ENCODE measurements around the gene RBFOX2.

The RBFOX2 gene

DNA sequence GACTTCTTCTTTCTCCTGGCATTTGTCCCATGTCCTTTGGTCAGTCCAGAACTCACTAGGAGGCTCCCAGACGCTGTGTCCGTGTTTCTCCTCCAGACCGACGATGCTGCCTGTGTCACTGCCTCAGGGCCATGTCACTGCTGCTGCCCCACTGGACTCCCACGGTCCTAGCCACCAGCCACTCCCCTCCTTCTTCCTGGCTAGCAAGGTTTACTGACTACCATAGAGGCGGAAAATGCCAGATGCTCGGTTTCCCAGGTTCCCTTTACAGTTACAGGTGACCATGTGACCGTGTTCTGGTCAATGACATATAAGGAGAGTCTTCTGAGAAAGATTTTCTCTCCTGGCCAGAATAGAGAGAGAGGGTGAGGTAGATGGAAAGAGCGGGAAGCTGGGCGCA, 40.7 kb upstream of the RBFOX2 start:
- TF ChIP-seq FOXP2 (optimal IDR thresholded peaks at IDR 0.05; ENCODE audit: borderline replicate concordance, extremely low read depth, extremely low read length, insufficient read depth) (no peak), POLR2AphosphoS5 (IDR thresholded peaks at IDR 0.05; ENCODE audit: low read depth, low read length) (no peak), SIN3A (IDR thresholded peaks at IDR 0.05; ENCODE audit: borderline replicate concordance, insufficient read depth, low read length) (no peak), TAF1 (IDR thresholded peaks at IDR 0.05; ENCODE audit: borderline replicate concordance, insufficient read depth, low read length) (no peak)
- TF ChIP-seq, protein P1, sequence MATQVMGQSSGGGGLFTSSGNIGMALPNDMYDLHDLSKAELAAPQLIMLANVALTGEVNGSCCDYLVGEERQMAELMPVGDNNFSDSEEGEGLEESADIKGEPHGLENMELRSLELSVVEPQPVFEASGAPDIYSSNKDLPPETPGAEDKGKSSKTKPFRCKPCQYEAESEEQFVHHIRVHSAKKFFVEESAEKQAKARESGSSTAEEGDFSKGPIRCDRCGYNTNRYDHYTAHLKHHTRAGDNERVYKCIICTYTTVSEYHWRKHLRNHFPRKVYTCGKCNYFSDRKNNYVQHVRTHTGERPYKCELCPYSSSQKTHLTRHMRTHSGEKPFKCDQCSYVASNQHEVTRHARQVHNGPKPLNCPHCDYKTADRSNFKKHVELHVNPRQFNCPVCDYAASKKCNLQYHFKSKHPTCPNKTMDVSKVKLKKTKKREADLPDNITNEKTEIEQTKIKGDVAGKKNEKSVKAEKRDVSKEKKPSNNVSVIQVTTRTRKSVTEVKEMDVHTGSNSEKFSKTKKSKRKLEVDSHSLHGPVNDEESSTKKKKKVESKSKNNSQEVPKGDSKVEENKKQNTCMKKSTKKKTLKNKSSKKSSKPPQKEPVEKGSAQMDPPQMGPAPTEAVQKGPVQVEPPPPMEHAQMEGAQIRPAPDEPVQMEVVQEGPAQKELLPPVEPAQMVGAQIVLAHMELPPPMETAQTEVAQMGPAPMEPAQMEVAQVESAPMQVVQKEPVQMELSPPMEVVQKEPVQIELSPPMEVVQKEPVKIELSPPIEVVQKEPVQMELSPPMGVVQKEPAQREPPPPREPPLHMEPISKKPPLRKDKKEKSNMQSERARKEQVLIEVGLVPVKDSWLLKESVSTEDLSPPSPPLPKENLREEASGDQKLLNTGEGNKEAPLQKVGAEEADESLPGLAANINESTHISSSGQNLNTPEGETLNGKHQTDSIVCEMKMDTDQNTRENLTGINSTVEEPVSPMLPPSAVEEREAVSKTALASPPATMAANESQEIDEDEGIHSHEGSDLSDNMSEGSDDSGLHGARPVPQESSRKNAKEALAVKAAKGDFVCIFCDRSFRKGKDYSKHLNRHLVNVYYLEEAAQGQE (IDR thresholded peaks at IDR 0.05; ENCODE audit: insufficient read depth in 1 of 2, low read depth in 2 of 2, low read length in 2 of 2), result no peak

DNA sequence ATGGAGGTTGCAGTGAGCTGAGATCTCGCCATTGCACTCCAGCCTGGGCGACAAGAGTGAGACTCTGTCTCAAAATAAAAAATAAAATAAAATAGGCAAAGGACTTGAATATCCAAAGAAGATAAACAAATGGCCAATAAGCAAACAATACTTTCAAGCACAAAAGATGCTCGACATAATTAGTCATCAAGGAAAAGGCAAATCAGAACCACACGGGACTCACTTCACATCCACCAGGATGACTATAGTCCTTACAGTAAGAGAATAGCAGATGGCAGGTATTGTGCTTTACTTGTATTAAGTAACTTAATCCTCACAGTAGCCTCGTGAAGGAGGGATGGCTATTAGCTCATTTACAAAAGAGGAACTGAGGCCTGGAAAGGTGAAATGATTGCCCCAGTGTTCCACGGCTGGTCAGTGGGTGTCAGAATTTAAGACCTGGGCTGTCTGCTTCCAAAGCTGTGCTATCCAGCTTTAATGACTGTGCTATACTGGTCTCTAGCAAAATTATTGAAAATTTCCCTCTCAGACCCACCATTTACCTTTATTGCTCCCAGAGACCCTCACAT, 40.2 kb upstream of the RBFOX2 start:
- TF ChIP-seq, protein P1 (IDR thresholded peaks at IDR 0.05; ENCODE audit: insufficient read depth in 1 of 2, low read depth in 2 of 2, low read length in 2 of 2), result no peak
- TF ChIP-seq FOXP2 (optimal IDR thresholded peaks at IDR 0.05; ENCODE audit: borderline replicate concordance, extremely low read depth, extremely low read length, insufficient read depth), result no peak
- TF ChIP-seq TAF1 (IDR thresholded peaks at IDR 0.05; ENCODE audit: borderline replicate concordance, insufficient read depth, low read length), result no peak

DNA sequence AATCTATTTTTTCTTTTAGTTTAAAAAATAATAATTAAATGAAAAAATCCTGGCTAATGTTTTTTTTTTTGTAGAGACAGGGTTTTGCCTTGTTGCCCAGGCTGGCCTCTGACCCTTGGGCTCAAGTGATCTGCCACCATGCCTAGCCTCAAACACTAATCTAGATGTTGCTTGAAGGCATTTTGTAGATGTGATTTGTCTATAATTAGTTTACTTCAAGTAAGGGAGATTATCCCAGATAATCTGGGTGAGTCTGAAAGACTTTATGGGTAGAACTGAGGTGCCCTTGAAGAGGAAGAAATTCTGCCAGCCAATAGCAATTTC, 38.6 kb upstream of the RBFOX2 start:
- TF ChIP-seq POLR2AphosphoS5 (IDR thresholded peaks at IDR 0.05; ENCODE audit: low read depth, low read length), result no peak
- TF ChIP-seq, protein P1 (IDR thresholded peaks at IDR 0.05; ENCODE audit: insufficient read depth in 1 of 2, low read depth in 2 of 2, low read length in 2 of 2), result no peak
- no peak for TF ChIP-seq TAF1 (IDR thresholded peaks at IDR 0.05; ENCODE audit: borderline replicate concordance, insufficient read depth, low read length)
- no peak for TF ChIP-seq FOXP2 (optimal IDR thresholded peaks at IDR 0.05; ENCODE audit: borderline replicate concordance, extremely low read depth, extremely low read length, insufficient read depth)
- TF ChIP-seq SIN3A (IDR thresholded peaks at IDR 0.05; ENCODE audit: borderline replicate concordance, insufficient read depth, low read length), result no peak

DNA sequence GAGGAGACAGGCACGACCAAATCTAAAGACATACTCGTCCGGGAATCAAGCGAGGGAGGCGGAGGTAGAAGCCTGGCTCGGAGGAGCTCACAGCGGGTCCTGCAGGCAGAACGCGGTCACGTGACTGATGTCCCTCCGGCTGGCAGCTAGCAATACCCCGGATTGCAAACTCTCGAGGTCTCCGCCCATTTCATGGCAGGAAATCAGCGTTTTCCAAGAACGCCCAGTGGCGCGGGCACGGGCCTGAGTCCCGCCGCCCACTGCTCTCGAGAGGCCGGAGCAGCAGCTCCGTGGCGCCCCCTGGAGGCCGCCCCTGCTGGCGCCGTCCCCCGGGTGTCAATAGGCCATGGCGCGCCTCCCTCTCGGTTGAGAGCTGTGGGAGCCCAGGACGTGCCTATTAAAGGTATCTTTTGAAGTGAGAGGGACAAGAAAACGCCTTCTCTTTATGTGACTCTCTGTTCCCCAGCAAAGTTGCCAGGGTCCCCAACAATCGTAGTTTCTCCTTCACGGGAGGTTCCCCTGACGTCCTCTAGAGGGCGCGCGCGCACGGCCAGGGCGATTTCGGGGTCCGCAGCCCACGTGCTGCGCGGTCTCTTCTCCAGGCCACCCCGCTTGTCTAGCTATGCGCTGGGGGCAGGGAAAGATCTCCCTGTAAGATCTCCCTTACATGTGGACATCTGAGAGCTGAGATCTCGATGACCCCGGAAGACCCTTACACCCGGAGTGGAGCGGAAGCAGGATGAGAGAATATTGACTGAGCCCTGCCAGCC, 37.3 kb upstream of the RBFOX2 start:
- TF ChIP-seq POLR2AphosphoS5 (IDR thresholded peaks at IDR 0.05; ENCODE audit: low read depth, low read length) (peak; percentile 53), SIN3A (IDR thresholded peaks at IDR 0.05; ENCODE audit: borderline replicate concordance, insufficient read depth, low read length) (peak; percentile 24; the same call in 1 of the 2 replicates), TAF1 (IDR thresholded peaks at IDR 0.05; ENCODE audit: borderline replicate concordance, insufficient read depth, low read length) (peak; percentile 58; the same call in 1 of the 2 replicates), FOXP2 (optimal IDR thresholded peaks at IDR 0.05; ENCODE audit: borderline replicate concordance, extremely low read depth, extremely low read length, insufficient read depth) (peak; percentile 35)
- TF ChIP-seq, protein P1 (IDR thresholded peaks at IDR 0.05; ENCODE audit: insufficient read depth in 1 of 2, low read depth in 2 of 2, low read length in 2 of 2), result no peak
